Mesenchymal stem cell (in vitro differentiated cells and primary cell): Measurements from ENCODE around the gene HYAL2.
A peak's percentile ranks its signal among the peaks of the same experiment; 100 is the strongest.

Experiments used
- DNase-seq: peaks from one replicate; pipeline ENCODE4 v3.0.0-alpha.2; 2013
- H2AFZ ChIP-seq: one replicate; pipeline ENCODE4 v1.6.1; 2013; ENCODE audit warnings: low read depth, mild to moderate bottlenecking, control low read depth, inconsistent platforms, low read length, moderate library complexity
- H2AK5ac ChIP-seq: 2 replicates; pipeline ENCODE4 v1.6.1; 2013; ENCODE audit warnings: low read length, moderate library complexity, mild to moderate bottlenecking, inconsistent platforms; ENCODE audit not compliant: severe bottlenecking
- H2BK120ac ChIP-seq: one replicate; pipeline ENCODE4 v1.6.1; 2013; ENCODE audit warnings: low read depth, mild to moderate bottlenecking, inconsistent platforms, low read length, moderate library complexity
- H2BK12ac ChIP-seq, 2 experiments: one replicate each; pipeline ENCODE4 v1.6.1; 2013; ENCODE audit warnings: inconsistent platforms in 2 of 2, low read length in 2 of 2, mild to moderate bottlenecking in 2 of 2, moderate library complexity in 2 of 2, control low read depth in 1 of 2
- H2BK15ac ChIP-seq: one replicate; pipeline ENCODE4 v1.6.1; 2013; ENCODE audit warnings: mild to moderate bottlenecking, low read depth, inconsistent platforms; ENCODE audit not compliant: poor library complexity, severe bottlenecking
- H2BK5ac ChIP-seq: 2 replicates; pipeline ENCODE4 v1.6.1; 2013; ENCODE audit warnings: low read depth, mild to moderate bottlenecking, low read length, control low read depth, inconsistent platforms; ENCODE audit not compliant: poor library complexity, severe bottlenecking
- H3K14ac ChIP-seq, 2 experiments: one replicate each; pipeline ENCODE4 v1.6.1; 2013; ENCODE audit warnings: inconsistent platforms in 2 of 2, low read length in 2 of 2, control low read depth in 1 of 2, mild to moderate bottlenecking in 1 of 2, moderate library complexity in 1 of 2
- H3K18ac ChIP-seq, 2 experiments: one replicate each; pipeline ENCODE4 v1.6.1; 2013; ENCODE audit warnings: inconsistent platforms in 2 of 2, low read length in 2 of 2, control low read depth in 1 of 2, low read depth in 1 of 2, mild to moderate bottlenecking in 1 of 2
- H3K23ac ChIP-seq, 2 experiments: one replicate each; pipeline ENCODE4 v1.6.1; 2013; ENCODE audit warnings: inconsistent platforms in 2 of 2, low read length in 2 of 2, mild to moderate bottlenecking in 2 of 2, moderate library complexity in 2 of 2, control low read depth in 1 of 2
- H3K27ac ChIP-seq: 2 replicates; pipeline ENCODE4 v1.5.1; 2013; ENCODE audit warnings: mild to moderate bottlenecking, moderate library complexity, low read length, control low read depth, inconsistent platforms; ENCODE audit not compliant: poor library complexity, severe bottlenecking
- H3K27me3 ChIP-seq, 2 experiments: 2 replicates each; pipeline versions ENCODE4 v1.6.1 to v1.7.0; 2013; ENCODE audit warnings: low read length in 2 of 2, mild to moderate bottlenecking in 2 of 2, moderate library complexity in 2 of 2, control low read depth in 1 of 2, inconsistent platforms in 1 of 2; ENCODE audit not compliant: control insufficient read depth in 1 of 2, insufficient read depth in 1 of 2
- H3K36me3 ChIP-seq, 2 experiments: 2 replicates each; pipeline versions ENCODE4 v1.6.1 to v1.7.0; 2013; ENCODE audit warnings: low read length in 2 of 2, control low read depth in 1 of 2, inconsistent platforms in 1 of 2, low read depth in 1 of 2, mild to moderate bottlenecking in 1 of 2; ENCODE audit not compliant: insufficient read depth in 2 of 2, control insufficient read depth in 1 of 2
- H3K4ac ChIP-seq, 2 experiments: one replicate each; pipeline ENCODE4 v1.6.1; 2013; ENCODE audit warnings: inconsistent platforms in 2 of 2, low read length in 2 of 2, mild to moderate bottlenecking in 2 of 2, moderate library complexity in 2 of 2, control low read depth in 1 of 2, low read depth in 1 of 2
- H3K4me1 ChIP-seq: 2 replicates; pipeline ENCODE4 v1.6.1; 2013; ENCODE audit warnings: low read depth, low read length, control low read depth; ENCODE audit not compliant: control insufficient read depth, insufficient read depth
- H3K4me2 ChIP-seq: 2 replicates; pipeline ENCODE4 v1.6.1; 2013; ENCODE audit warnings: low read length, mild to moderate bottlenecking, inconsistent platforms; ENCODE audit not compliant: poor library complexity, severe bottlenecking
- H3K4me3 ChIP-seq, 2 experiments: 2 replicates each; pipeline versions ENCODE4 v1.5.1 to v1.7.0; 2013; ENCODE audit warnings: low read length in 2 of 2, mild to moderate bottlenecking in 2 of 2, control low read depth in 1 of 2, low read depth in 1 of 2; ENCODE audit not compliant: insufficient read depth in 1 of 2
- H3K79me1 ChIP-seq: replicated peaks from 2 replicates; pipeline ENCODE4 v1.6.1; 2013; ENCODE audit warnings: mild to moderate bottlenecking, control low read depth, low read length, inconsistent platforms; ENCODE audit not compliant: poor library complexity, severe bottlenecking
- H3K9ac ChIP-seq: 2 replicates; pipeline ENCODE4 v1.7.0; 2013; ENCODE audit warnings: mild to moderate bottlenecking, low read length, moderate library complexity
- H3K9me3 ChIP-seq: 2 replicates; pipeline ENCODE4 v1.7.0; 2013; ENCODE audit warnings: mild to moderate bottlenecking, low read length; ENCODE audit not compliant: control insufficient read depth
- H4K8ac ChIP-seq: one replicate; pipeline ENCODE4 v1.6.1; 2013; ENCODE audit warnings: inconsistent platforms, mild to moderate bottlenecking, low read length, moderate library complexity
- H4K91ac ChIP-seq: one replicate; pipeline ENCODE4 v1.6.1; 2013; ENCODE audit warnings: mild to moderate bottlenecking, low read length, inconsistent platforms
- WGBS: methylation state at CpG from one replicate; pipeline ENCODE4 v1.1.7; 2013; ENCODE audit warnings: mixed read lengths; 5-methylcytosine and 5-hydroxymethylcytosine counted together

HYAL2 gene

DNA sequence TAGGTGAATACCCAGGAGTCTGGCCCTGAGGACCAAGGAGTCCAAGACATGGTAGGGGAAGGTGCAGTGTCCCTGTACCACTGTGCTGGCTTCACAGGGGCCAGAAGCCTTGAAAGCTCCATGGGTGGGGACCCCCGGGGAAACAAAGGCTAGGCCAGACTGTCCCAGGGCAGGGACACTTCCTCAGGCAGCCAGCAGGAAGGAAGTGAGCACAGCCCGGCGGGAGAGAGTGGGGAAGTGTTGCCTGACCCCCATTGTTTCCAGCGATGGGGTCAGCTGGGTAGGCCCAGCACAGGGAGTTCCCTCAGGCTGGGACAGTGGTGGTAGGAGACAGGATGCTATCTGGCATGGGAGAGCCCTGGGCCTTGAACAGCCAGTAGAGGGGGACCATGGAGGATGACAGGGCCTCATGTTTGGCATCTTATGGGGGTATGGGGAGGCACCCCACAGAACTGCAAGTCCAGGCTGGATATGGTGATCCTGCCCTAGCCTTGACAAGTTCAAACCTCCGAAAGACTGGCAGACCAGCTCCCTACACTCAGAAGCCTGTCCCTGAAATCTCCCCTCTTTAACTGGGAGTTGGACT is 1.2 kb upstream of the HYAL2 start:
- H3K27me3 ChIP-seq: no peaks in the 10 kb centered on the region
- H3K9ac ChIP-seq: no peak overlapping the region
- no peak overlapping the region for H3K14ac ChIP-seq
- H3K4ac ChIP-seq: no peak overlapping the region
- no peak overlapping the region for H3K18ac ChIP-seq
- peak overlapping the region in 1 of 2 experiments; percentile 7 for H2BK12ac ChIP-seq
- no peak overlapping the region for H3K4me3 ChIP-seq
- no peak overlapping the region for H2AFZ ChIP-seq
- 92% methylated on average over 5 of the region's 5 CpGs for WGBS
- no peak for DNase-seq
- H3K27ac ChIP-seq: no peak overlapping the region
- no peak overlapping the region for H3K4me2 ChIP-seq
- peaks cover 27% of the 10 kb centered on the region for H3K79me1 ChIP-seq
- no peak overlapping the region for H3K23ac ChIP-seq
- no peak overlapping the region for H4K8ac ChIP-seq
- H2BK5ac ChIP-seq: no peak overlapping the region
- H3K4me1 ChIP-seq: peaks cover 41% of the 10 kb centered on the region
- H2BK15ac ChIP-seq: peak overlapping the region; percentile 17
- H3K9me3 ChIP-seq: no peaks in the 10 kb centered on the region
- H2AK5ac ChIP-seq: no peak overlapping the region
- H2BK120ac ChIP-seq: no peak overlapping the region
- H4K91ac ChIP-seq: peak overlapping the region; percentile 21
- H3K36me3 ChIP-seq: peaks cover 31 to 42% of the 10 kb centered on the region in 2 experiments

- H4K8ac ChIP-seq: peak overlapping the region; percentile 77
- H3K4me1 ChIP-seq: peaks cover 44% of the 10 kb centered on the region
- no peak overlapping the region for H2AK5ac ChIP-seq
- H2BK15ac ChIP-seq: no peak overlapping the region
- H3K4me3 ChIP-seq: no peak overlapping the region
- H2BK120ac ChIP-seq: no peak overlapping the region
- no peak overlapping the region for H2BK5ac ChIP-seq
- H3K36me3 ChIP-seq: peaks cover 37 to 45% of the 10 kb centered on the region in 2 experiments
- no peaks in the 10 kb centered on the region for H3K9me3 ChIP-seq
- DNase-seq: no peak
- H3K23ac ChIP-seq: no peak overlapping the region
- no peak overlapping the region for H2AFZ ChIP-seq
- H3K14ac ChIP-seq: no peak overlapping the region
- no peak overlapping the region for H3K18ac ChIP-seq
- H3K4ac ChIP-seq: peak overlapping the region in 1 of 2 experiments; percentile 69
- H3K4me2 ChIP-seq: no peak overlapping the region
- peak overlapping the region; percentile 99 for H3K9ac ChIP-seq
- peaks cover 33% of the 10 kb centered on the region for H3K79me1 ChIP-seq
- no peaks in the 10 kb centered on the region for H3K27me3 ChIP-seq
- no peak overlapping the region for H3K27ac ChIP-seq
- 42% methylated on average over 4 of the region's 4 CpGs for WGBS
- H4K91ac ChIP-seq: no peak overlapping the region
- peak overlapping the region in 1 of 2 experiments; percentile 7 for H2BK12ac ChIP-seq
Observed at GRCh38 chr3:50323092-50323600, 601 bp upstream of the HYAL2 start.

DNA sequence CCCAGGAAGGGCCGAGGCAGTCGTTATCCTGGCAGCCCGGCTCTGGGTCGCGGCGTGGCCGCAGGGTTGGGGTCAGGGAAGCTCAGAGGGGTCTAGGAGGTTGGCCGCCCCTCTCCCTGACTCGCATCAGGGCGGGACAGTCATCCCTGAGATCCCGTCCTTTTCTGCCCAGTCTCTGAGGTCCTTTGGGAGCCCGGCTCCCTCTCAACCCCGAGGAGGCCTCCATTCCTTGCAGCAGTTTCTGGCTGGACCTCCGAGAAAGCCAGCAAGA is 495 bp downstream of the HYAL2 start:
- Histone ChIP-seq H2BK120ac (peak overlapping the region; percentile 66), H3K9ac (peak overlapping the region; percentile 99), H3K4ac (peak overlapping the region; percentile 69 to 75), H2BK12ac (peak overlapping the region in 1 of 2 experiments; percentile 61), H4K8ac (peak overlapping the region; percentile 77), H3K36me3 (peaks cover 46 to 55% of the 10 kb centered on the region in 2 experiments), H2AK5ac (peak overlapping the region; percentile 50), H2BK5ac (no peak overlapping the region), H3K79me1 (peaks cover 36% of the 10 kb centered on the region), H2BK15ac (no peak overlapping the region), H3K4me2 (peak overlapping the region; percentile 77), H3K4me1 (peaks cover 50% of the 10 kb centered on the region), H2AFZ (peak overlapping the region; percentile 87), H3K23ac (no peak overlapping the region), H3K9me3 (no peaks in the 10 kb centered on the region), H3K27ac (no peak overlapping the region), H4K91ac (peak overlapping the region; percentile 83), H3K14ac (no peak overlapping the region), H3K4me3 (peak overlapping the region; percentile 78 to 88), H3K27me3 (no peaks in the 10 kb centered on the region), H3K18ac (peak overlapping the region; percentile 60 to 71)
- no peak for DNase-seq
- 9% methylated on average over 14 of the region's 14 CpGs for WGBS

DNA sequence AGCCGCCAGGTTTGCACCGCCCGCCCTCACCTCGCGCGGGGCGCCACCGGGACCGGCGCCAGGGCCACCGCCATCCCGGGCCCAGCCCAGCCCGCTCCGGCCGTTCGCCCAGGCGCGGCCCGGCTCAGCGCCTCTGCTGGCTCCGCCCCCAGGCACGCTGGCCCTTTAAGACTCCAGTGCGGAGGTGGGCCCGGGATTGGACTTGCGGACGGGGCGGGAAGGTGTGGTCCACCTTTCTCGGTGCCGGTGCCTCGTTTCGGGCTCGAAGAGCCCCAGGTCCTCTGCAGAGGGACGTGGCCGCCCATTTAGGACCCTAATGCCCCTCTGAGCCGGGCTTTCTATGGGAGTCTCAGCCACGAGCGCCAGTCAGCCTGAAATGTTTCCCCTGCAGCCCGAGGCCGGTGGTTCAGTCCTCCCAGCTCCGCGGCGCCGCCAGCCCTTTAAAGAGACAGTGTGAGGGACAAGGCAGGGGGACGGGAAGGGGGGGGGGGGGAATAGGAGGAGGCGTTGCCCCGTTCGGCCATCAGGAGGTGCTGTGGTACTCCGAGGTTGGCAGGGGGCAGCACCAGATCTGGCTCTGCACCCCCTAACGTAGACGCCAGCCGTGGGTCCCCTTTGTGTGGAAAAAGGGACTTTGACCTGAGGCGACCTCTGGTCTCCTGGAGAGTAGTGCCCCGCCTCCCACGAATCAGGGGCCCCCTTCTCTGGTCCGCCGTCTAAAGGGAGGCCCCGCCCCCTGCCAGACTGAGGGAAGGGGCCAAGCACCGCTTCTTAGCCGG is 1.0 kb downstream of the HYAL2 start:
- H3K4me1 ChIP-seq: peaks cover 53% of the 10 kb centered on the region
- H4K8ac ChIP-seq: peak overlapping the region; percentile 85
- peak overlapping the region; percentile 69 to 90 for H3K4ac ChIP-seq
- H3K4me2 ChIP-seq: peak overlapping the region; percentile 77
- H2BK120ac ChIP-seq: peak overlapping the region; percentile 100
- WGBS: 1% methylated on average over 59 of the region's 59 CpGs
- H3K27me3 ChIP-seq: no peaks in the 10 kb centered on the region
- H3K27ac ChIP-seq: peak overlapping the region; percentile 93
- peak overlapping the region; percentile 98 for H4K91ac ChIP-seq
- H3K9me3 ChIP-seq: no peaks in the 10 kb centered on the region
- peak; percentile 90 for DNase-seq
- peaks cover 36% of the 10 kb centered on the region for H3K79me1 ChIP-seq
- peak overlapping the region; percentile 78 to 88 for H3K4me3 ChIP-seq
- H2AFZ ChIP-seq: peak overlapping the region; percentile 87
- H3K14ac ChIP-seq: peak overlapping the region in 1 of 2 experiments; percentile 84
- H3K9ac ChIP-seq: peak overlapping the region; percentile 99
- no peak overlapping the region for H2AK5ac ChIP-seq
- H2BK5ac ChIP-seq: peak overlapping the region; percentile 98
- peak overlapping the region; percentile 96 to 99 for H3K18ac ChIP-seq
- H2BK12ac ChIP-seq: peak overlapping the region; percentile 85 to 93
- peaks cover 51 to 57% of the 10 kb centered on the region in 2 experiments for H3K36me3 ChIP-seq
- peak overlapping the region; percentile 97 for H2BK15ac ChIP-seq
- H3K23ac ChIP-seq: no peak overlapping the region
